ENCODE data around the gene TMEM54.

Gene TMEM54

GRCh38 chr1:32919811-32920733 lies 18.9 kb upstream of the TMEM54 start:
- no peak overlapping the region for H3K4me3 ChIP-seq (replicated peaks; ENCODE audit: low read depth, low read length)
- TF ChIP-seq CTCF (IDR thresholded peaks at IDR 0.05; ENCODE audit: low read length, missing control alignments): no peak
- DNase-seq (ENCODE audit: low read depth): peak; percentile 71

DNA sequence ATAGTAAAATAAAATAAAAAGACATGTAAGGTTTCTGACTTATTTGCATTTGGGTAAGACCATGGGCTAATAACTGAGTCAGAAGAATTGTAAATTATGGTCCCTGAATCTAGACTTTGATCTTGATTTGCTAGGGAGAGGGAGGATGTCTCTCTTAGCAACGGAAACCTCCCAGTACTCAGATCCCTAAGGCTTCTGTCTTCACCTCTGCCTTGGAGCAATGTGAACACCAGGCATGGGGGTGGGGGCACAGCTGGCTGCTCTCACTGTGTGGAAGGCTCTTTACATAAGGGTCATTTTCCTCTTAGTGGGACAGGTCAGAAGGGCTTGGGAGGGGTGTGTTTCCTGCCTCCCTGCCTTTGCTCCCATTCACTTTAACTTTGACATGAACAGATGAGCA lies 17.0 kb upstream of the TMEM54 start:
- TF ChIP-seq CTCF (IDR thresholded peaks at IDR 0.05; ENCODE audit: low read length, missing control alignments): no peak
- no peak overlapping the region for H3K4me3 ChIP-seq (replicated peaks; ENCODE audit: low read depth, low read length)
- no peak for DNase-seq (ENCODE audit: low read depth)

DNA sequence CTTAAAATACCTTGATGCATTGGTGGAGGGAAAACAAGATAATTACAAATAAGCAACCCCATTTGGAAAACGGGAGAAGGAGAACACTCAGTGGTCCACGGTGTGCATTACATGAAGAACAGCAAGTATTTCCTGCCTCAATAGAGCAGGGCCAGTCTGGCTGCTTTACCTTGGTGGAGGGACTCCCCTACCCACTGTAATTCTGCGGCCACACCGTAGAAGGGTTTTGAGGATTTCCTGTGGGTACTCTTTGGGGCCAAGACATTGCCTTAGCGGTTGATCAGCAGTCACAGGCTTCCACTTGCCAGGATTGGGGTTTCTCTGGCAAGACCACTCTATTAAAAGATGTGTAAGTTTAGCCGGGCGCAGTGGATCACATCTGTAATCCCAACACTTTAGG lies 16.3 kb upstream of the TMEM54 start:
- no peak for DNase-seq (ENCODE audit: low read depth)
- no peak for TF ChIP-seq CTCF (IDR thresholded peaks at IDR 0.05; ENCODE audit: low read length, missing control alignments)
- H3K4me3 ChIP-seq (replicated peaks; ENCODE audit: low read depth, low read length): no peak overlapping the region

- no peak overlapping the region for H3K4me3 ChIP-seq (replicated peaks; ENCODE audit: low read depth, low read length)
- no peak for DNase-seq (ENCODE audit: low read depth)
- no peak for TF ChIP-seq CTCF (IDR thresholded peaks at IDR 0.05; ENCODE audit: low read length, missing control alignments)
Measured at GRCh38 chr1:32915766-32916706, 14.8 kb upstream of the TMEM54 start.

DNA sequence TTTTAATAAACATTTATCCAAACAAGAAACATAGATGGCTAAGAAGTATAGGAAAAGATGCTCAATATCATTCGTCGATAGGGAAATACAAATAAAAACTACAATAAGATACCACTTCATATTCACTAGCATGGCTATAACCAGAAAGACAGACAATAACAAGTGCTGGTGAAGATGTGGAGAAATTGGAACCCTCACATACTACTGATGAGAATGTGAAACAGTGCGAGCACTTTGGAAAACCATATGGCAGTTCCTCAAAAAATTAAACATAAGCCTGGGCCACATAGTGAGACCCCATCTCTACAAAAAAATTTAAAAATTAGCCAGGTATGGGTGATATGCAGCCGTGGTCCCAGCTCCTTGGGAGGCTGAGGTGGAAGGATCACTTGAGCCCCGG lies 9.1 kb upstream of the TMEM54 start:
- DNase-seq (ENCODE audit: low read depth): no peak
- no peak overlapping the region for H3K4me3 ChIP-seq (replicated peaks; ENCODE audit: low read depth, low read length)
- no peak for TF ChIP-seq CTCF (IDR thresholded peaks at IDR 0.05; ENCODE audit: low read length, missing control alignments)

DNA sequence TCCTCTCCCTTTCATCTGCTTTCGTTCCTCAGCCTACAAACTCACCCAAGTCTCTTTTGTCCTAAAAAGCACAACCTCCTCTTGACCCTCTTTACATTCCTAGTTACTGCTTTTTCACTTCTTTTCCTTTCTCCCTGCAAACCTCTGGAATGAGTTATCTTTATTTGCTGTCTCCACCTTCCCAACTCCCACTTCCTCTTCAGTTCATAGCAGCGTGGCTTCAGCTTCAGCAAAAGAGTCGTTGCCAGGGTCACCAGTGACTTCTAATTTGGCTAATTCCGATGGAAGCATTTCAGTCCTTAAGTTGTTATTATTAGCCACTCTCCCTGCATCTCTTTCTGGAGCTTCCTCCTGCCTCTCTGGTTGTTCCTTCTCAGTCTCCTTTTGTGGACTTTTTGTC lies 6.2 kb upstream of the TMEM54 start:
- peak; percentile 74 for DNase-seq (ENCODE audit: low read depth)

More for the DNA sequence above, 6.2 kb upstream of the TMEM54 start:
- no peak overlapping the region for H3K4me3 ChIP-seq (replicated peaks; ENCODE audit: low read depth, low read length)
- TF ChIP-seq CTCF (IDR thresholded peaks at IDR 0.05; ENCODE audit: low read length, missing control alignments): no peak
